Transverse colon (tissue), 4 donors: Measurements from ENCODE around the gene ADCY5.

Source experiments
- EP300 ChIP-seq: sonication (generic); formaldehyde crosslinking; IDR thresholded peaks from one replicate; pipeline ENCODE4 v1.6.1; 2017; ENCODE audit warnings: antibody characterized with exemption, low read depth
- POLR2A ChIP-seq: fragments of 450-650 bp; IDR thresholded peaks from one replicate; pipeline ENCODE4 v1.6.1; 2016; ENCODE audit warnings: antibody characterized with exemption, mild to moderate bottlenecking, moderate library complexity
- POLR2AphosphoS5 ChIP-seq, 3 donors: sonication (generic); formaldehyde crosslinking; IDR thresholded peaks; one replicate each; pipeline ENCODE4 v1.6.1; 2016; ENCODE audit warnings: antibody characterized with exemption in 3 of 3
- TF ChIP-seq, protein P1 (sequence below), 5 experiments: fragments of 200-600 bp in 3 of 5; fragments of 450-650 bp in 2 of 5; sonication (generic) in 3 of 5; IDR thresholded peaks; 1 replicate in 2 of 5; 2 replicates in 3 of 5; pipeline ENCODE4 v1.5.1; 2016 to 2017; ENCODE audit warnings: antibody characterized with exemption in 5 of 5, inconsistent platforms in 3 of 5, mild to moderate bottlenecking in 2 of 5, moderate library complexity in 1 of 5

DNA sequence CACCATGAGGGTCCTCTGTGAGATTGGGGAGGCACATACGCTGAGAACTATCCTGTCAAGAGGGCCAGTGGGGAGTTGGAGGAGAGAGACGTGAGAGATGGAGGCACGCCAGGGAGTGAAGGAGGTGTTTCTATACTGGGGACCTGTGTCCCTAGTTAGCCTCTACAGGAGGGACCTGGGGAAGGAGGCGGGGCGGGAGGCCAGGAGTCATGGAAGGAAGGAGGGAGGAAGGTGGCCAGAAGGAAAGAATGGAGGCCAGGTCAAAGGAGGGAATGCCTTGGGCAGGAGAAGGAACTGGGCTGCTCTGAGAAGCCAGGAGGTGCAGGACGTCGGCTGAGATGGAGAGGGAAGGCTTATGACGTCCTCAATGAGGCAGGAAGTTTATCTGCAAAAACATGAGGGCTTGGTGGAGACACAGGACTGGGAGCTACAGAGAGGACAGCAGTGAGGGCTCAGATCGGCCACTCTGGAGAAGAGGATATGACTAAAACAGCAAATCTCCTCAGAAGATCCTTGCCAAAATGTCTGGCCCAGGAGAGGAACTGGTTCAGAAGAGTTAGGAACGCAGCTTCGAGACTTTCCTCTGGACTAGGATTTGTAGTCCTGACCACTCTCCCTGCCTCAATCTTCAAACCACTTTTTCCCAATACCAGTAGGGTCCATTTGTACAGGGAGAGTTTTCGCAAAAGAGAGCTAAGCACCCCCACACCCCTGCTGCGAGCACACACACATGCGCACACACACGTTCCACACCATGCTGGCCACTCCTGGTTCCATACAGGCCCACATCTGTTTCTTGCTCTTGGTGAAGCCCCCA, 59.9 kb downstream of the ADCY5 start:
- TF ChIP-seq, protein P1, sequence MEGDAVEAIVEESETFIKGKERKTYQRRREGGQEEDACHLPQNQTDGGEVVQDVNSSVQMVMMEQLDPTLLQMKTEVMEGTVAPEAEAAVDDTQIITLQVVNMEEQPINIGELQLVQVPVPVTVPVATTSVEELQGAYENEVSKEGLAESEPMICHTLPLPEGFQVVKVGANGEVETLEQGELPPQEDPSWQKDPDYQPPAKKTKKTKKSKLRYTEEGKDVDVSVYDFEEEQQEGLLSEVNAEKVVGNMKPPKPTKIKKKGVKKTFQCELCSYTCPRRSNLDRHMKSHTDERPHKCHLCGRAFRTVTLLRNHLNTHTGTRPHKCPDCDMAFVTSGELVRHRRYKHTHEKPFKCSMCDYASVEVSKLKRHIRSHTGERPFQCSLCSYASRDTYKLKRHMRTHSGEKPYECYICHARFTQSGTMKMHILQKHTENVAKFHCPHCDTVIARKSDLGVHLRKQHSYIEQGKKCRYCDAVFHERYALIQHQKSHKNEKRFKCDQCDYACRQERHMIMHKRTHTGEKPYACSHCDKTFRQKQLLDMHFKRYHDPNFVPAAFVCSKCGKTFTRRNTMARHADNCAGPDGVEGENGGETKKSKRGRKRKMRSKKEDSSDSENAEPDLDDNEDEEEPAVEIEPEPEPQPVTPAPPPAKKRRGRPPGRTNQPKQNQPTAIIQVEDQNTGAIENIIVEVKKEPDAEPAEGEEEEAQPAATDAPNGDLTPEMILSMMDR (IDR thresholded peaks at IDR 0.05): no peak
- TF ChIP-seq POLR2AphosphoS5 (IDR thresholded peaks at IDR 0.05) (no peak), POLR2A (no peak), EP300 (no peak)
